ENCODE results near the gene TBCCD1.

Gene TBCCD1

DNA sequence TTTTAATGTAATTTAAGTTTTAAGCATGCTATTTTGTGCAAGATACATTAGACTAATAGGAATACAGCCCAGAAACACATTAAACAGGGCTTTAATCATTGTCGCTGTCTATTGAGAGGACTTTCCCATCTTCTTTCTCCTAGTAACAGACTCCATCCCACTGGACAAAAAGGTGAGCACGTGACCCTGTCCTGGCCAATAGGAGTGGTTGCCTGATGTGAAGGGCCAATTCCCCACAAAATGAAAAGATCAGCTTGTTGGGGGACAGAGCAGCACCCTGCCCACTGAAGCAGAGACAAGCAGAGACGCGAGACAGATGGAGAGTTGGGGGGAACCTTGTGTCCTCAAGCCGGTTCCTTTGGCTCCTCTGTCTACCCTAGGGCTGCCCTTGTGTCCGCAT is 44.1 kb downstream of the TBCCD1 start:
- no peak overlapping the region for H3K27ac ChIP-seq
- ChIA-PET POLR2A (ENCODE audit: low non-redundant PET) (no interaction called here), CTCF (no interaction called here)
- TF ChIP-seq, protein P1, sequence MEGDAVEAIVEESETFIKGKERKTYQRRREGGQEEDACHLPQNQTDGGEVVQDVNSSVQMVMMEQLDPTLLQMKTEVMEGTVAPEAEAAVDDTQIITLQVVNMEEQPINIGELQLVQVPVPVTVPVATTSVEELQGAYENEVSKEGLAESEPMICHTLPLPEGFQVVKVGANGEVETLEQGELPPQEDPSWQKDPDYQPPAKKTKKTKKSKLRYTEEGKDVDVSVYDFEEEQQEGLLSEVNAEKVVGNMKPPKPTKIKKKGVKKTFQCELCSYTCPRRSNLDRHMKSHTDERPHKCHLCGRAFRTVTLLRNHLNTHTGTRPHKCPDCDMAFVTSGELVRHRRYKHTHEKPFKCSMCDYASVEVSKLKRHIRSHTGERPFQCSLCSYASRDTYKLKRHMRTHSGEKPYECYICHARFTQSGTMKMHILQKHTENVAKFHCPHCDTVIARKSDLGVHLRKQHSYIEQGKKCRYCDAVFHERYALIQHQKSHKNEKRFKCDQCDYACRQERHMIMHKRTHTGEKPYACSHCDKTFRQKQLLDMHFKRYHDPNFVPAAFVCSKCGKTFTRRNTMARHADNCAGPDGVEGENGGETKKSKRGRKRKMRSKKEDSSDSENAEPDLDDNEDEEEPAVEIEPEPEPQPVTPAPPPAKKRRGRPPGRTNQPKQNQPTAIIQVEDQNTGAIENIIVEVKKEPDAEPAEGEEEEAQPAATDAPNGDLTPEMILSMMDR (conservative IDR thresholded peaks at IDR 0.05; ENCODE audit: low read depth), result no peak
- DNase-seq (ENCODE audit: low spot score), result no peak

- TF ChIP-seq, protein P1 (conservative IDR thresholded peaks at IDR 0.05; ENCODE audit: low read depth), result no peak
- no peak for DNase-seq (ENCODE audit: low spot score)
- POLR2A ChIA-PET (ENCODE audit: low non-redundant PET), result no interaction called here
- H3K27ac ChIP-seq, result no peak overlapping the region
- CTCF ChIA-PET, result no interaction called here
Measured at GRCh38 chr3:186520957-186521842, 45.9 kb downstream of the TBCCD1 start.

- no peak overlapping the region for H3K27ac ChIP-seq
- ChIA-PET POLR2A (ENCODE audit: low non-redundant PET) (no interaction called here), CTCF (interaction anchor here (0.7 kb wide), 1 partner anchor 1810 kb away, joined by 3 read pairs; no protein-coding TSS in a partner anchor)
- TF ChIP-seq, protein P1 (conservative IDR thresholded peaks at IDR 0.05; ENCODE audit: low read depth), result no peak
- DNase-seq (ENCODE audit: low spot score), result no peak
Measured at GRCh38 chr3:186520431-186520830, 46.7 kb downstream of the TBCCD1 start.

GRCh38 chr3:186519021-186519658 is 48.0 kb downstream of the TBCCD1 start:
- H3K27ac ChIP-seq, result no peak overlapping the region
- TF ChIP-seq, protein P1 (conservative IDR thresholded peaks at IDR 0.05; ENCODE audit: low read depth), result no peak
- no peak for DNase-seq (ENCODE audit: low spot score)
- CTCF ChIA-PET, result interaction anchor here (0.7 to 1.3 kb wide), 3 partner anchors 280 to 576 kb away, joined by 3 to 4 read pairs (median 3); no protein-coding TSS in a partner anchor
- POLR2A ChIA-PET (ENCODE audit: low non-redundant PET), result no interaction called here

- ChIA-PET CTCF (interaction anchor here (0.6 kb wide), 3 partner anchors 23 to 481 kb away, joined by 3 to 6 read pairs (median 3); no protein-coding TSS in a partner anchor), POLR2A (ENCODE audit: low non-redundant PET) (interaction anchor here (0.6 kb wide), 1 partner anchor 222 kb away, joined by 3 read pairs; no protein-coding TSS in a partner anchor)
- DNase-seq (ENCODE audit: low spot score), result no peak
- H3K27ac ChIP-seq, result no peak overlapping the region
- TF ChIP-seq, protein P1 (conservative IDR thresholded peaks at IDR 0.05; ENCODE audit: low read depth), result no peak
Measured at GRCh38 chr3:186517218-186517617, 49.9 kb downstream of the TBCCD1 start.

- no peak overlapping the region for H3K27ac ChIP-seq
- DNase-seq (ENCODE audit: low spot score), result no peak
- TF ChIP-seq, protein P1 (conservative IDR thresholded peaks at IDR 0.05; ENCODE audit: low read depth), result no peak
- ChIA-PET CTCF (interaction anchor here (0.6 kb wide), 2 partner anchors 23 to 481 kb away, joined by 3 read pairs; no protein-coding TSS in a partner anchor), POLR2A (ENCODE audit: low non-redundant PET) (no interaction called here)
Measured at GRCh38 chr3:186516646-186517045, 50.5 kb downstream of the TBCCD1 start.

All from RWPE1 (cell line).